Glomerular visceral epithelial cell (primary cell): Measurements from ENCODE around the gene ASPSCR1.
A peak's percentile ranks its signal among the peaks of the same experiment; 100 is the strongest.

Experiments
- DNase-seq: peaks from one replicate; pipeline ENCODE4 v3.0.0-alpha.2; 2016; ENCODE audit errors: extremely low spot score

ASPSCR1 gene

DNA sequence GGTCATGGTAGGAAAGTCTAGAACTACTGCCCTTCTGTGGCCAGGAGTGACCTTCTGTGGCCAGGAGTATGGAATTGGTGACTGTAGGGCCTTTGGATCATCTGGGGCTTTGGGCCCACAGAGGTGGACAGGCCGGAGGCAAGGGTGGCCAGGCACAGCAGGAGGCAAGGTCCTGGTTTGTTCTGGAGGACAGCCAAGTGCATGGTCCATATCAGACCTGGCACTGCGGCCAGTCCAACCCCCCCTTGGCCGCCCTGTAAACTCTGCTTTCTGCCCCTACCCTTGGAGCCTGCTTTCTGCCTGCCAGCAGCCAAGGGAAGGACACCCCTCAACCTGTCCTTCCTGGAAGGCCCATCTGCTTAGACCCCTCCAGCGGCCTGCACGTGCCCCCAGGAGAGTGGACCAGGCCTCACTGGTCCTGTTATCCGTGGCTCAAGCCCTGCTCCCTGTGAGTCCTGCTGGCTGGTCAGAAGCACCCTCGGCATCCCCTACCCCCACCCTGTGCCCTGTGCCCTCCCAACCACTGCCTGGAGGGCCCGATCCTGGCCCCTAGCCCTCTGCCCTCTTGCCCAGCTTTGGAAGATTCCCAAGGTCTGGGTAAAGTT lies 62.4 kb downstream of the ASPSCR1 start:
- no peak for DNase-seq

- DNase-seq = no peak
These were observed 63.9 kb downstream of the ASPSCR1 start for GRCh38 chr17:82041144-82041814.

- no peak for DNase-seq
These were observed 65.2 kb downstream of the ASPSCR1 start for GRCh38 chr17:82042649-82043048.

GRCh38 chr17:82043507-82043906 lies 66.1 kb downstream of the ASPSCR1 start:
- DNase-seq = no peak

DNA sequence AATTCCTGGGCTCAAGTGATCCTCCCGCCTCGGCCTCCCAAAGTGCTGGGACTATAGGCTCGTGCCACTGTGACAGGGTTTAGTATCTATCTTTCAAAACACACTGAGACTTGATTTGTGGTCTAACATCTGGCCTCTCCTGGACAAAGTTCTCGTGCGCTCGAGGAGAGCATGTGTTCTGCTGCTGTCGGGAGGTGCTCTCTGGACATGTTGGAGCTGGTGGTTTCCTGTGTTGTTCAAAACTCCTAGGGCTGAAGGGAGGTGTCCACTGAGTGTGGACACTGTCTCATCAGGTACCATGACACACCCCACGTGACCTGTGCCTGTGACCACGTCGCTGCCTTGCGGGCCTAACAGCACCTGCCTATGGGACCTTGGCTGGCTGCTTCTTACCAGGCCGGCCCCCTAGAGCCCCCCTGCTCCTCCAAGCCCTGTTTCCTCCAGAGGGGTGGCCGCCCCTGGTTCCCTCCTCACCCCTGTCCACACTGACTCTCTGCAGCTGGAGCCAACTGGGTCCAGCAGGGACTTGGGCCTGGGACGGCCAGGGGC lies 68.6 kb downstream of the ASPSCR1 start:
- DNase-seq = no peak

DNA sequence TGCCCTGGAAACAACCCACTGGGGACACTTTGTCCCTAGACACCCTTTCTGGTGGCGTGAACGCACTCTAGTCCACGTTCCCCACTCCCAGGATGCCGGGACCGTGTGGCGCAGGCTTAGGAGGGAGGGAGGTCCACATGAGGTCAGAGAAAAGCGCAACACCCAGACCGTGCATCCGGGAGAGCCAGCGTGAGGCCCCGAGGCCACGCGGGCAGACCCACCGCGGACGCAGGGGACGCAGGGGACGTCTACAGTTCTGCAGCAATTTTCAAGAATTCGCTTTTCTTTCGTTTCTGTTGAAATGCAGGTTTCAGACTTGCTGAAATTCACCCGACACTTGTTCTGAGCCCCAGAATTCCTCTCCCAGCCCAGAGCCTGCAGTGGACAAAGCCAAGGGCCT lies 69.5 kb downstream of the ASPSCR1 start:
- DNase-seq = no peak

GRCh38 chr17:82047379-82047778 lies 70.0 kb downstream of the ASPSCR1 start:
- DNase-seq = no peak

DNA sequence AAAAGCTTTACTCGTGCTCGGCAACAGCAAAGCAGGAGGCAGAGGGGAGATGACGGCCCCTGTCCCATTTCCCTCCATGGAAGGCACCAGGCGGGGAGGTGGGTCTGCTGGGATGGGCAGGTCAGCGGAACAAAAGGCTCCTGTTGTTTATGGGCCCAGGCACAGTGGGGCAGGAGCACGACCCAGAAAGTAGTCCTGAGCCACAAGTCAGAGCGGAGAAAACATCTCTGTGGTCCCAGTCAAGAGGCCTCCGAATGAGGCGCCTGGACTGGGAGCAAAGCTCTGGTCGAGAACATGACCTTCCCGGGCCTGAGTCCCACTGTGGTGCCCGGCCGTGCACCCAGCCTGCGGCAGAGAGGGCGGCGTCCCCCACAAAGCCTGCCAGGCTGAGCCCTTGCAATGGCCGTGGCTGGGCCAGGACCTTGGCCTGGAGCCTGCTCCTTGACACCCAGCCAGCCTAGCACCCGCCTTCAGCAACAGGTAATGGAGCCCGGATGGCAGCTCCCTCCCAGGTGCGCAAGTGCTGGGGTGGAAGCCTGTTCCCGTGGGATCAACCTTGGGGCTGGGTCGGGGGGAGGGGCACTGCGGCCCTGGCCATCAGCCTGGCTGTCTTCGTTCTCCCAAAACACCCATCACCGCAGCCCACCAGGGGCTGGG lies 70.6 kb downstream of the ASPSCR1 start:
- no peak for DNase-seq

DNA sequence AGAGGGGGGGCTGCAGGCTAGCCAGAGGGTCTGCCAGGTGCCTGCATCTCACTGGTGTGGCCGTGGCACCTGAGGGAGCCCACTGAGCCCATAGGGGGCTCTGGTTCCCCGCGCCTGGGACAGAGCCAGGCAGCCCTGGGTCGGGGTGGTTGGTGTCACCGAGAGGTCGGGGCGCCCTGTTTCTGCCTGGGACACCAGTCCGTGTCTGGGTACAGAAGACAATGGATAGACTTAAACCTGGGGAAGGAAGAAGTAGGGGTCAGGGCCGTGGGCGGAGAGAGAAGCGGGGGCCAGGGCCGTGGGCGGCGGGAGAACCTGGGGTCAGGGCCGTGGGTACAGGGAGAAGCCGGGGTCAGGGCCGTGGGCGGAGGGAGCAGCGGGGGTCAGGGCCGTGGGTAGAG lies 71.1 kb downstream of the ASPSCR1 start:
- DNase-seq = no peak

- DNase-seq = no peak
These were observed 71.7 kb downstream of the ASPSCR1 start for GRCh38 chr17:82049106-82049505.

- DNase-seq = no peak
These were observed 72.1 kb downstream of the ASPSCR1 start for GRCh38 chr17:82049521-82049971.

DNA sequence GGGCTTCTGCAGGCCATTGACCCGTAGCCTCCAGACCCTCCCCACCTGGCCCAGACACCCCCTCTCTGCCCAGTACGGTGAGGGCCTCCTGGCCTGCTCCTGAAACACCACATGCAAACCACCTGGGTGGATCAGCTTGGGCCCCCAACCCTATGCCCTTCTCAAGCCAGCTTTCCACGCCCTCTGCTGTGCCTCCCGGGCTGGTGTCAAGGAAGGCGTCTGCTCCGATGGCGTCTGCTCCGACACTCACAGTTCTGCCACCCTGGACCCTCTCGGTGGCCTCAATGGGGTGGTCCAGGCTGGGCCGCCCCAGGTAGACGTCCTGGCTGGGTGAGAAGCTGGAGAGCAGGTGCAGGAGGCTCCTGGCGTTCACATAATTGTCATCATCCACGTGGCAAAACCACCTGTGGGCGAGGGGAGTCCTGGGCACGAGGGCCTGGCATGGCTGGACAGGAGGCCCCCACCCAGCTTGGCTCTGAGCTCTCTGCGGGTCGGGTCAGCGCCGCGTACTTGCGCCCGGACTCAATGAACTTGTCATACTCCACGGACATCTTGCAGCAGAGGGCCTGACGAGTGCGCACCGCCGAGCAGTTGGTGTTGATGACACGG lies 72.8 kb downstream of the ASPSCR1 start:
- no peak for DNase-seq

GRCh38 chr17:82050761-82051641 lies 73.6 kb downstream of the ASPSCR1 start:
- no peak for DNase-seq

GRCh38 chr17:82051776-82052637 lies 74.6 kb downstream of the ASPSCR1 start, which contains the start of the genes GPS1 and RFNG:
TSS of gene GPS1 (plus strand) at chr17:82051898. CDS start at chr17:82051932, 34 bp downstream.
TSS of gene RFNG (minus strand) at chr17:82051811. CDS start at chr17:82051766, 45 bp downstream.
- peak; percentile 66 for DNase-seq

GRCh38 chr17:82052638-82053059 lies 75.2 kb downstream of the ASPSCR1 start:
- no peak for DNase-seq

GRCh38 chr17:82053130-82053529 lies 75.7 kb downstream of the ASPSCR1 start:
- DNase-seq = no peak

GRCh38 chr17:82053556-82054263 lies 76.3 kb downstream of the ASPSCR1 start:
- no peak for DNase-seq

- DNase-seq = no peak
These were observed 77.1 kb downstream of the ASPSCR1 start for GRCh38 chr17:82054351-82055022.
